ENCODE data around the gene NSMF.
A peak's percentile ranks its signal among the peaks of the same experiment; 100 is the strongest.
"Not testable (repeated sequence)": the region's sequence is repeated elsewhere in the genome, so short reads cannot be mapped to it uniquely, and the experiment has no call there.

Gene NSMF

GRCh38 chr9:137459601-137460362 lies 648 bp upstream of the NSMF start:
- no peak for DNase-seq

DNA sequence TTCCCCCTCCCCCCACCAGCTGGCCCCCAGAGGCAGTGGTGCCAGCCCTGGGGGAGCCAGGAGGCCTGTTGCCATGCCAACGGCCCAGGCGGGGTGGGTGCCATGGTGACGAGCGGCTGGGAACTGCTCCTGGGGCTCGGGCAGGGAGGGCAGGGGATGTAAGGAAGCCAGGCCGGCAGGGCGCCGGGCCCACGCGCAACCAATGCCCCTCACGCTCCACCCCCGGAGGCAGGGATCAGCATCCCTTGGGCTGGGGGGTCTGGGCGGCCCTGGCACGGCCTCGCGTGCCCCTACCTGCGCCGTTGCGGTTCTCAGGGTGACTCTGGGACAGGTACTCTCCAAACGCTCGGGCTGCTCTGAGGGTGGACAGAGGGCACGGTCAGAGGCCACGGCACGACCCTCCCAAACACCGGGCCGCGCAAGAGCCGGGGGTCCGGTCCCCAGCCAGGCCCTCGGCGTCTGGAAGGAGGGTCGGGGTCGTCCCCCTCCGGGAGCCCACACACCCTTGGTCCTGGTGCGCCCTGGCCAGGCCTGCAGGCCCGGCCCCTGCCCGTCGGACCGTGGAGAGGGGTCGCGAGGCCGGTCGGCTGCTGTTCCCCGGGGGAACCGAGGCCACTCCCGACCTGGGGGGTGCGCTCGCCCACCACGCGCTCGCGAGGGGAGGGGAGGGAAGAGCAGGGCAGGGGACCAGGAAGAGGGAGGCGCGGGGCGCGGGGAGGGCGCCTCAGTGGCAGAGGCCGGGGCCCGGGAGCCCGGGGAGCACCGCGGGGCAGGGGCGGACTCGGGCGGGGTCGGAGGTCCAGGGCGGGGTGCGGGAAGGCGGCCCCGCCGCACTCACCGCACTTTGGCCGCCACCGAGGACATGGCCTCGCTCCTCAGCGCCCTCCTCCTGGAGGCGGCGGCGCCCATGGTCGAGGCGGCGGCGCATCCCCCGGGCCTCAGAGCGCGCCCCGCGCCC lies 661 bp downstream of the NSMF start:
- DNase-seq = peak in 52 of 58 donors; percentile 37 to 88 (median 73)

- DNase-seq = peak in 7 of 58 donors; percentile 24 to 45 (median 40)
Observed at GRCh38 chr9:137457406-137458193, 1.5 kb downstream of the NSMF start.

- no peak for DNase-seq
Observed at GRCh38 chr9:137456864-137457405, 2.2 kb downstream of the NSMF start.

- peak in 2 of 58 donors; percentile 32 to 47 for DNase-seq
Observed at GRCh38 chr9:137456061-137456863, 2.9 kb downstream of the NSMF start.

DNA sequence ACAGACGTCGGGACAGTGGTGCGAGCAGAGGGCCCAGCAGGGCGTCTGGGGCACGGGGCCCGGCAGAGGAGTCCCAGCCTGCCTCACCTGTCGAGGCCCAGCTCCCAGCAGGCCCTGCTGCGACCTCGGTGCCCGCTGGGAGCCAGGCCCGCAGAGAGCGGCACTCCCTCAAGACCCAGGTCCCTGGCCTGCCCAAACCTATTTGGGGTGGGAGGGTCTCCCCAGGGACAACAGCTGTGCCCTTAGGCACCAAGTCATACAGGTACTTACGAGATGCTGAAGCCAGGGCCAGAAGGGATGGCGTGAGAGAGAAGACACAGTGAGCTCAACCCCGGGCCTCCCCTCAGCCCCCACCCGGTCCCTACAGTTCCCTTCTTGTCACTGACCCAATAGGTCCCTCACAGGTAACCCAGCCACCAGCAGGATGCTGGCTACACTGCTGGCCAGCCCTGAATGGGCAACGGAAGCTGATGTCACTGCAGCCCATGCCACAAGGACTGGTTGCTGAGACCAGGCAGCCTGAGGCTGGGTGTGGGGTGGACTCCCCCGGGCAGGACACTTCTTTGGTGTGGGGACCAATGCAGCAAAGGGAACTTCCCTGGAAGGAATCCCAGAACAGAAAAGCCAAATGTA lies 3.7 kb downstream of the NSMF start:
- DNase-seq = no peak

DNA sequence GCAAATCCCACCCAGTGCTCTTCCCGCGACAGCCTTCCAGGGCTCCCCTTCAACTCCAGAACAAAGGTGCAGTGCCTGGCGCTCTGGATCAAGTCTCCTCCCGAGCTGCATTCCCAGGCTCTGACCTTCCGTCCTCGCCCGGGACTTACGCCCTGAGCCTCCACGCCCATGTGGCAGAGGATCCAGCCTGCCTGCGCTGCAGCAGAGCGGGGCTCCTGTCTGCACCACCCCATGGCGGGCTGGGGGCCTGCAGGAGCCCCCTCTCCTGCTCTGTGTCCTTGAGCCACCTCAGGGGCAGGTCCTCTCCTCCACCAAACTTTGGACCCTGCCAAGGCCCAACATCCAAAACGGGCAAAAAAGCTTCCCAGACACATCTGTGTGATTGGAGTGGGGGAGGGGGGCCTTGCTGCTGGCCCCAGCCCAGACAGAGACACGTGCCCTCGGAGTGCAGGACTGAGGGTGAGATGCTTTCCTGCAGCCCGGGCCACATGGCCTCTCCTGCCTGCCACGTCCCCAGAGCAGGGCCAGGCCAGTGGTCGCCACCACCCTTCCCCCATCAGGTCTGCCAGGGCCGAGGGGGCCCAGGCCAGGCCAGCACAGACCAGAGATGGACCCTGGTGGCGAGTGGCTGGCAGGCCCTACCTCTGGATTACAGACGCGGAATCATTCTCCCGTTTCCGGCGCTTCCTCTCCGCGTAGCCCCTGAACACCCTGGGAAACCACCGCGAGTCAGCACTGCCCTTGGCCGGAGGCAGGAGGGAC lies 4.4 kb downstream of the NSMF start:
- DNase-seq = no peak

DNA sequence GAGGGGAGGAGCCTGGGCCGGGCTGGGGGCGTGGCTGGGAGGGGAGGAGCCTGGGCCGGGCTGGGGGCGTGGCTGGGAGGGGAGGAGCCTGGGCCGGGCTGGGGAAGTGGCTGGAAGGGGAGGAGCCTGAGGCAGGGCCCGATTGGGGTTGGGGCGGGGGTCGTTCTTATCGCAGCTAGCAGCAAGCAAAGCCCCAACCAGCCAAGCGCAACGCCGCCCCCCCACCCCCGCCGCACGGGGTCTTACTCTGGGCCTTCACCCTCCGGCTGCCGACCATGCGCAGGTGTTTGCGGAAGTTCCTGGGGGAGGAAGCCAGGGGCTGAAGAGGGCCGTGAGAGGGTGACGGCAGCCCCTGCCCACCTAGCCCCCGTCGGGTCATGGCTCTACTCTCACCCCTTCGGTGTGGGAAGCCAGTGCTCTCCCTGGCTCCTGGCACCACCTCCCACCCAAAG lies 5.0 kb downstream of the NSMF start:
- DNase-seq = peak in 5 of 58 donors; percentile 23 to 60 (median 42)

GRCh38 chr9:137453643-137454081 lies 5.5 kb downstream of the NSMF start:
- peak in 12 of 58 donors; percentile 26 to 60 (median 46) for DNase-seq

GRCh38 chr9:137452761-137453642 lies 6.1 kb downstream of the NSMF start:
- no peak for DNase-seq

DNA sequence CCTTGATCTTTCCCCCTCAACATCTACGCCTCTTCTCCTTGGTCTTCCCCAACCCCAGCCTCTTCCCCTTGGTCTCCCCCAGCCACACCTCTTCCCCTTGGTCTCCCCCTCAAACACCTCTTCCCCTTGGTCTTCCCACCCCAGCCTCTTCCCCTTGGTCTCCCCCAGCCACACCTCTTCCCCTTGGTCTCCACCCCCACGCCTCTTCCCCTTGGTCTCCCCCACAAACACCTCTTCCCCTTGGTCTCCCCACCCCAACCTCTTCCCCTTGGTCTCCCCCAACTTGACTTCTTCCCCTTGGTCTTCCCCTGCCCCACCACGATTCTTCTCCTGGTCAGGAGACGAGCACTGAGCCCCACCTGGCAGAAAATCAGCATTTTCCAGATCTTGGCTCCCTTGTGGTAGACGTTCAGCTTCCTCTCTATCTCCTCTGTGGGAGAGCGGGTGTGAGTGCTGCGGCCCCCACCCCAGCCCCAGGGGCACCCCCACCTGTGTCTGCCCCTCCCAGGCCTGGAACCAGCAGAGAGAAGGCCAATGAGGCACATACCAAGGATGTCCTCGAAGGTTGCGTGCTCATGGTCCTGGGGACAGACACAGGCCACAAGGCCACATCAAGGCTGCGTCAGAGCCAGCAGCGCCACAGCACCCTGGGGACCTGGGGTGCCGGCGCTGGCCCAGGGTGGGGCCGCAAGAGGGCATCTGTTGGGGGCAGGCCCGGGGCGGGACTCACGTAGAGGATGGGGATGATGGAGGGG lies 7.0 kb downstream of the NSMF start:
- no peak for DNase-seq

DNA sequence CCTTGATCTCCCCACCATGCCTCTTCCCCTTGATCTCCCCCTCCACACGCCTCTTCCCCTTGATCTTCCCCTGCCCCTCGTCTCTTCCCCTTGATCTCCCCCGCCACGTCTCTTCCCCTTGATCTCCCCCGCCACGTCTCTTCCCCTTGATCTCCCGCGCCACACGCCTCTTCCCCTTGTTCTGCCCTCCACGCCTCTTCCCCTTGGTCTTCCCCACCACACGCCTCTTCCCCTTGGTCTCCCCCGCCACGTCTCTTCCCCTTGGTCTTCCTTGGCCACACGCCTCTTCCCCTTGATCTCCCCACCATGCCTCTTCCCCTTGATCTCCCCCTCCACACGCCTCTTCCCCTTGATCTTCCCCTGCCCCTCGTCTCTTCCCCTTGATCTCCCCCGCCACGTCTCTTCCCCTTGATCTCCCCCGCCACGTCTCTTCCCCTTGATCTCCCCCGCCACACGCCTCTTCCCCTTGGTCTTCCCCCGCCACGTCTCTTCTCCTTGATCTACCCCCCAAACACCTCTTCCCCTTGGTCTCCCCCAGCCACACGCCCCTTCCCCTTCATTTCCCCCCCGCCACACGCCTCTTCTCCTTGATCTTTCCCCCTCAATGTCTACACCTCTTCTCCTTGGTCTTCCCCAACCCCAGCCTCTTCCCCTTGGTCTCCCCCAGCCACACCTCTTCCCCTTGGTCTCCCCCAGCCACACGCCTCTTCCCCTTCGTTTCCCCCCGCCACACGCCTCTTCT lies 7.7 kb downstream of the NSMF start:
- DNase-seq = not testable (repeated sequence)

DNA sequence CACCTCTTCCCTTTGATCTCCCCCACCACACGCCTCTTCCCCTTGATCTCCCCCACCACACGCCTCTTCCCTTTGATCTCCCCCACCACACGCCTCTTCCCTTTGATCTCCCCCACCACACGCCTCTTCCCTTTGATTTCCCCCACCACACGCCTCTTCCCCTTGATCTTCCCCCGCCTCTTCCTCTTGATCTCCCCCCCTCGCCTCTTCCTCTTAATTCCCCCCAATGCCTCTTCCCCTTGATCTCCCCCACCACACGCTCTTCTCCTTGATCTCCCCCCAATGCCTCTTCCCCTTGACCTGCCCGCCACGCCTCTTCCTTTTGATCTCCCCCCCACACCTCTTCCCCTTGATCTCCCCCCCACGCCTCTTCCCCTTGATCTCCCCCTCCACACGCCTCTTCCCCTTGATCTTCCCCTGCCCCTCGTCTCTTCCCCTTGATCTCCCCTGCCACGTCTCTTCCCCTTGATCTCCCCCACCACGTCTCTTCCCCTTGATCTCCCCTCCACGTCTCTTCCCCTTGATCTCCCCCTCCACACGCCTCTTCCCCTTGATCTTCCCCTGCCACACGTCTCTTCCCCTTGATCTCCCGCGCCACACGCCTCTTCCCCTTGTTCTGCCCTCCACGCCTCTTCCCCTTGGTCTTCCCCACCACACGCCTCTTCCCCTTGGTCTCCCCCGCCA lies 8.5 kb downstream of the NSMF start:
- not testable (repeated sequence) for DNase-seq

DNA sequence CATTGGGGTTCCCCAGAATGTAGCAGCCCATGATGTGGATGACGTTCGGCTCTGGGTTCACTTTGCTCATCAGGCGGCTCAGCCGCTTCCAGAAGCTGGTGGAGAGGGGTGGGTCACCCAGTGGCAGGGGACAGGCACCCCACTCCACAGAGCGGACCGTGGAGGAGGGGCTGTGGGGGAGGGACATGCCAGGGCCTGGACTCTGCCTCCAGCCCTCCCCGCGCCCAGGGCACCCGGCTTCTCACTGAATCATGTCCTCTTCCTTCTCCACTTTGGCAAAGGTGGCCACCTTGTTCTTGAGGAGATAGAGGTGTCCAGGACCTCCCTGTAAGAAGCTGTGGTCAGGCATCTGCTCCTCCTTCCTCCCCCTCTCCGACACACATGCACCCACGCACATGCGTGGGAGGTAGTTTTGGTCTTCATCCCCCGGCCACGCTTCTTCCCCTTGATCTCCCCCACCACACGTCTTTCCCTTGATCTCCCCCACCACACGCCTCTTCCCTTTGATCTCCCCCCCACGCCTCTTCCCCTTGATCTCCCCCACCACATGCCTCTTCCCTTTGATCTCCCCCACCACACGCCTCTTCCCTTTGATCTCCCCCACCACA lies 9.1 kb downstream of the NSMF start:
- DNase-seq = no peak

Measured in anterior cingulate cortex (tissue), 58 donors.